Measurements from ENCODE around the gene FDX2. TPM values are rescaled to one million over a fixed set of nuclear protein-coding genes. Genes with fewer than 3 reads are reported as not detected.

FDX2 gene
- total RNA-seq, 1 donor from 2014 or later: 22.3 TPM

DNA sequence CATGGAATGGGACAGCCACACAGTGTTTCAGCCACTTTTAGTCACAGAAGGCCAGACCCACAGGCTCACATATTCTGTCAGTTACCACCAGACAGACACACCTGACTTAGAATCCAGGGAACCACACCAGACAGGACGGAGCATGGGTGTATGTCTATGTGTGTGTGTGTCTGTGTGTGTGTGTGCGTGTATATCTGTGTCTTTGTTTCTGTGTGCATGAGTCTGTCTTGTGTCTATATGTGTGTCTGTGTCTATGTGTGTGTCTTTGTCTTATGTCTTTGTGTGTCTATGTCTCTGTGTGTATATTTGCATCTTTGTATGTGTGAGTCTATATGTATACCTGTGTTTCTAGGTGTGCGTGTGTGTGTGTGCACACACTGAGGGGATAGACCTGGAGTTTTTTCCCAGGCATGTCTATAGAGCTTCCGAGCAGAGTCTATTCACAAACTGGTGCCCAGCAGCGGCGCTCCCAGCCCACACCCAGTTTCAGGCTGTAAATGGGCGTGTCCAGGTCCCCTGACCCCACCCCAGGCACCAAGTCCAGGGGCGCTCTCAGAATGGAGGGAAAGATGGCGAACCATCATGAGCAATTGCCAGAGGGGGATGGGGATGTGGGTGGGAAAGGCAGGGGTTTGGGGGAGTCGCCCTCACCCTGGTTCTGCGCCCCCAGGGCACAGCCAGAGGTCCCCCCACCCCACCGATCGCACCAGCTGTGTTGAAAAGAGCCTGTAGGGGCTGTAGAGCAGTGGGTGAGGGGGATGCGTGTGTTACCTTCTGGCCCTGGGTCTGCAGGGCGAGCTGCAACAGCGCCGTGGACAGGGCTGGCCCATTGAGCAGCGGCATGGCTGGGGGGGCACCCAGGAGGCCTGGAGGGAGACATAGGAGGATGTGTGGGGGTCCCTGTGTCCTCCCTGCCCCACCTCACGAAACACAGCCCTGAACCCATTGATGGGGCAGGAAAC lies 6.3 kb upstream of the FDX2 start:
- H3K27me3 Mint-ChIP-seq (ENCODE audit: low read depth): no peaks in the 10 kb centered on the region
- peaks cover 12% of the 10 kb centered on the region for H3K36me3 Mint-ChIP-seq (ENCODE audit: low read depth)
- no peak overlapping the region for H3K4me3 Mint-ChIP-seq (ENCODE audit: unreplicated experiment)
- no peaks in the 10 kb centered on the region for H3K9me3 Mint-ChIP-seq (ENCODE audit: low read depth)
- no peak for DNase-seq (ENCODE audit: low spot score)
- no peaks in the 10 kb centered on the region for H3K4me1 Mint-ChIP-seq (ENCODE audit: low read depth)
- TF ChIP-seq, protein P1, sequence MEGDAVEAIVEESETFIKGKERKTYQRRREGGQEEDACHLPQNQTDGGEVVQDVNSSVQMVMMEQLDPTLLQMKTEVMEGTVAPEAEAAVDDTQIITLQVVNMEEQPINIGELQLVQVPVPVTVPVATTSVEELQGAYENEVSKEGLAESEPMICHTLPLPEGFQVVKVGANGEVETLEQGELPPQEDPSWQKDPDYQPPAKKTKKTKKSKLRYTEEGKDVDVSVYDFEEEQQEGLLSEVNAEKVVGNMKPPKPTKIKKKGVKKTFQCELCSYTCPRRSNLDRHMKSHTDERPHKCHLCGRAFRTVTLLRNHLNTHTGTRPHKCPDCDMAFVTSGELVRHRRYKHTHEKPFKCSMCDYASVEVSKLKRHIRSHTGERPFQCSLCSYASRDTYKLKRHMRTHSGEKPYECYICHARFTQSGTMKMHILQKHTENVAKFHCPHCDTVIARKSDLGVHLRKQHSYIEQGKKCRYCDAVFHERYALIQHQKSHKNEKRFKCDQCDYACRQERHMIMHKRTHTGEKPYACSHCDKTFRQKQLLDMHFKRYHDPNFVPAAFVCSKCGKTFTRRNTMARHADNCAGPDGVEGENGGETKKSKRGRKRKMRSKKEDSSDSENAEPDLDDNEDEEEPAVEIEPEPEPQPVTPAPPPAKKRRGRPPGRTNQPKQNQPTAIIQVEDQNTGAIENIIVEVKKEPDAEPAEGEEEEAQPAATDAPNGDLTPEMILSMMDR (IDR thresholded peaks at IDR 0.05): no peak
- peak overlapping the region; percentile 8 for H3K27ac Mint-ChIP-seq (ENCODE audit: unreplicated experiment)

DNA sequence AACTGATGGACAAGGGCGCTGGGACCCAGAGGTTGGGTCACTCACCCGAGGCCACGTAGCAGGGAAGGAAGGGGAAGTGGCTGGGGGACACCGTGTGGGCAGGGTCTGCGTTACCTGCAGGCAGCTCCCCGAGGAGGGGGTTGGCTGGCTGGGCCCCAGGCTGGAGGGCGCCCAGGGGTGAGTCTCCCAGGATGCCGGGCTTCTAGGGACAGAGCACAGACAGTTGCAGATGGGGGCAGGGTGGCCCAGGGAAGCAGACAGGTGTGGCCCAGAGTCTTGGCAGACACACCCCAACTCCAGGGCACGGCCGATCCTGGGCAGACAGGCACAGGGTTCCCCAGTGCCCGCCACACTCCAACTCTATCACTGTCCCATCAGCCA lies 5.6 kb upstream of the FDX2 start:
- Mint-ChIP-seq H3K4me3 (ENCODE audit: unreplicated experiment) (no peak overlapping the region), H3K27ac (ENCODE audit: unreplicated experiment) (no peak overlapping the region), H3K9me3 (ENCODE audit: low read depth) (no peaks in the 10 kb centered on the region), H3K4me1 (ENCODE audit: low read depth) (no peaks in the 10 kb centered on the region), H3K36me3 (ENCODE audit: low read depth) (peaks cover 12% of the 10 kb centered on the region), H3K27me3 (ENCODE audit: low read depth) (no peaks in the 10 kb centered on the region)
- TF ChIP-seq, protein P1 (IDR thresholded peaks at IDR 0.05): no peak
- no peak for DNase-seq (ENCODE audit: low spot score)

DNA sequence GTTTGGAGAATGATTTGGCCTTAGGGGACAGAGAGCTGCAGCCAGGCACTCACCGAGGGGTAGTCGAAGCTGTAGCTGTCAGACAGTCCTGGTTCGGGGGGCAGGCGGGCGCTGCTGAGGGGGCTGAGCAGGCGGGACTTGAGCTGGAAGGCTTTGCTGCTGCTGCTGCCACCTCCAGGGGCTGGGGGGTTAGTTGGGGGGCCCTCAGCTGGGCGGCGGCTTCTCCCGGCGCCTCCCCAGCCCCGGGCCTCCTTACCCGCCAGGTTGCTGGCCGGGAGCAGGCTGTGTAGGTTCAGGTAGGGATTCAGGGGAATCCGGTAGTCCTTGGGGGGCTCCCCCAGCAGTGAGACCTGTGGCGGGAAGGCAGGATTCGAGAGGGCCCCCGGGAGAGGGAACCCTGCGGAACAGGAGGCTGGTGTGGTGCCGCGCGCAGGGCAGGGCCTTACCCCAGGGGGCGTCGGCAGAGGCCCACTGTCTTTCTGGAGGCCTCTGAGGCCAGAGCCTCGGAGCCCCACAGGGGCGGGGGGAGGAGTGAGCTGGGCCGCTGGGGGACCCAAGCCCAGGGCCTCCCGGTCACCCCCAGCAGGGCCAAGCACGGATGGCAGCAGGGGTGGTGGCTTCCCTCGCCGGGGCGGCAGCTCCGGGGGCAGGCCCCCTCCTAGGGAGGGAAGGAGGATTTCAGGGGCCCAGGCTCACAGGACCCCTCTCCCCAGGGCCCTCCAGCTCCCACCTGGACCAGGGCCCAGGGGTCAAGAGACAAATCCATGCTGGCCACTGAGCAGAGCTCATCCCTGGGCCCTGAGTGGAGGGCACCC lies 5.0 kb upstream of the FDX2 start:
- no peak overlapping the region for H3K27ac Mint-ChIP-seq (ENCODE audit: unreplicated experiment)
- no peaks in the 10 kb centered on the region for H3K27me3 Mint-ChIP-seq (ENCODE audit: low read depth)
- no peak overlapping the region for H3K4me3 Mint-ChIP-seq (ENCODE audit: unreplicated experiment)
- no peaks in the 10 kb centered on the region for H3K9me3 Mint-ChIP-seq (ENCODE audit: low read depth)
- H3K36me3 Mint-ChIP-seq (ENCODE audit: low read depth): peaks cover 12% of the 10 kb centered on the region
- no peak for DNase-seq (ENCODE audit: low spot score)
- H3K4me1 Mint-ChIP-seq (ENCODE audit: low read depth): peaks cover 3% of the 10 kb centered on the region
- TF ChIP-seq, protein P1 (IDR thresholded peaks at IDR 0.05): no peak

DNA sequence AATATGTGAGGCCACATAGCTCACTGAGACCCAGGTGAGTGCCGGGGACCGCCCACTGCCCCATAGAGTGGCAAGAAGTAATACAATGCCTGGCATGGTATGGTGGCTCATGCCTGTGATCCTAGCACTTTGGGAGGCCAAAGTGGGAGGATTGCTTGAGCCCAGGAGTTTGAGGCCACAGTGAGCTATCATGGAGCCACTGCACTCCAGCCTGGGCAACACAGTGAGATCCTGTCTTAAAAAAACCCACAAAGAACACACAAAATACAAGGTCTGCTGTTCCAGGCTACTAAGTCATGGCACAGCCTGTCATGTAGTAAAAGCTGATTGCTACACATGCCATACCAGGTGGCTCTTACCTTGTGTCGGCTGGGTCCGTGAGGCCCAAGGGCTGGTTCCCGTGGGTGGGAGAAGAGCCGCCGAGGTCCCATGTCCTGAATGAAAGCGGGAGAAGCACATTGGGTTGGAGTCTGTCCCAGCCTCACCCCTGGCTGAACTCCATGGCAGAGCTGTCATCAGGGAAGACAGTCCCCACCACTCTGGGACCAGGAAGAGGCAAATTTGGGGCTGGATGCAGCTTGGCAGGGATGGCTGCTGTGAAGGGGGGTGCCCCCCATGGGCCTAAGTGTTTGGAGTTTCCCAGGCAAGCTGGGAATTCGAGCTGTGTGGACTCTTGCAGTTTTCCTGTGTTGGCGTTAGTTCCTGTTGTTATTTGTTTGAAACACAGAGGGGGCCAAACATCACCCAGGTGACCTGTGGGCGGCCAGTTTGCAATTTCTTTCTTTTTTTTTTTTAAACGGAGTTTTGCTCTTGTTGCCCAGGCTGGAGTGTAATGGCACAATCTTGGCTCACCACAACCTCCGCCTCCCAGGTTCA lies 3.2 kb upstream of the FDX2 start:
- DNase-seq (ENCODE audit: low spot score): no peak
- H3K27ac Mint-ChIP-seq (ENCODE audit: unreplicated experiment): no peak overlapping the region
- no peaks in the 10 kb centered on the region for H3K9me3 Mint-ChIP-seq (ENCODE audit: low read depth)
- no peak overlapping the region for H3K4me3 Mint-ChIP-seq (ENCODE audit: unreplicated experiment)
- H3K4me1 Mint-ChIP-seq (ENCODE audit: low read depth): peaks cover 15% of the 10 kb centered on the region
- H3K36me3 Mint-ChIP-seq (ENCODE audit: low read depth): peaks cover 11% of the 10 kb centered on the region
- H3K27me3 Mint-ChIP-seq (ENCODE audit: low read depth): no peaks in the 10 kb centered on the region
- TF ChIP-seq, protein P1 (IDR thresholded peaks at IDR 0.05): no peak

All from chondrocyte (in vitro differentiated cells).